ENCODE measurements around the gene ZNF385B.

ZNF385B gene

DNA sequence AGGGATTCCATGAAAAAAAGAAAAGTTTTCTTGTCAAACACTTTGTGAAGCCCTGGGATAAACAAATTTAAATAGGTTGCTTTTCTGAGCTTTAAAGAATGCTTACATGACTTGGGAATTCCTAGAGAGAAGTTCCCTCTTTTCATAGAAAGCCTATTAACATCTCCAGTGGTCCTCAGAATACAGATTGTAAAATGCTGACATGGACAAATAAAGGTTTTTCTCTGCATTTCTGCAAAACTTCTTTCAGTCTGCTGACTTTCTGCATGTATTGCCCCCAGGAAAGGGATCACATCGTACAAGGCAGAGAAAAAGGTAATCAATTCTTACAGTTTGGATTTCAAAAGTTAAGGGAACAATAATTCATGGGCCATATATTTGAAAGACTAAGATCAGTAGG is 20.6 kb downstream of the ZNF385B start:
- no peak for DNase-seq (ENCODE audit: low spot score)
- TF ChIP-seq, protein P1, sequence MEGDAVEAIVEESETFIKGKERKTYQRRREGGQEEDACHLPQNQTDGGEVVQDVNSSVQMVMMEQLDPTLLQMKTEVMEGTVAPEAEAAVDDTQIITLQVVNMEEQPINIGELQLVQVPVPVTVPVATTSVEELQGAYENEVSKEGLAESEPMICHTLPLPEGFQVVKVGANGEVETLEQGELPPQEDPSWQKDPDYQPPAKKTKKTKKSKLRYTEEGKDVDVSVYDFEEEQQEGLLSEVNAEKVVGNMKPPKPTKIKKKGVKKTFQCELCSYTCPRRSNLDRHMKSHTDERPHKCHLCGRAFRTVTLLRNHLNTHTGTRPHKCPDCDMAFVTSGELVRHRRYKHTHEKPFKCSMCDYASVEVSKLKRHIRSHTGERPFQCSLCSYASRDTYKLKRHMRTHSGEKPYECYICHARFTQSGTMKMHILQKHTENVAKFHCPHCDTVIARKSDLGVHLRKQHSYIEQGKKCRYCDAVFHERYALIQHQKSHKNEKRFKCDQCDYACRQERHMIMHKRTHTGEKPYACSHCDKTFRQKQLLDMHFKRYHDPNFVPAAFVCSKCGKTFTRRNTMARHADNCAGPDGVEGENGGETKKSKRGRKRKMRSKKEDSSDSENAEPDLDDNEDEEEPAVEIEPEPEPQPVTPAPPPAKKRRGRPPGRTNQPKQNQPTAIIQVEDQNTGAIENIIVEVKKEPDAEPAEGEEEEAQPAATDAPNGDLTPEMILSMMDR (IDR thresholded peaks at IDR 0.05; ENCODE audit: extremely low read depth, missing control alignments) = no peak

DNA sequence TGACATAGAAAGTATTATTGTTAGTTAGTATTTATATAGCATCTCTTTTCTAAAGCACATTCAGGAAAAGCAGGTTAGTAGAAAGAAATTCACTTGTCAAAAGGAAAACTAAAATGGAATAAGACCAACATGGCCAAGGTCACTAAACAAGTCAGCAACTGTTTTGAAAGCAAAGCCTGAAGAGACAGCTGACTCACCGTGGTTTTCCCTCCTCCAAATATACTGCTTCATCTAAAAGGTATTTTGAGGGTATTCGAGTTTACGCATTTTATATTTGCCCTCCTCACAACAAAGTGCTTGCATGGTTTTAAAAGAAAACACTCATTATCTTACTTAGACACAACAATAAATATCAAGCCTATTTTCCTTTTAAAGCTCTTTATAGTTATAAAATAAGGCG is 24.0 kb downstream of the ZNF385B start:
- TF ChIP-seq, protein P1 (IDR thresholded peaks at IDR 0.05; ENCODE audit: extremely low read depth, missing control alignments) = no peak
- DNase-seq (ENCODE audit: low spot score) = no peak

DNA sequence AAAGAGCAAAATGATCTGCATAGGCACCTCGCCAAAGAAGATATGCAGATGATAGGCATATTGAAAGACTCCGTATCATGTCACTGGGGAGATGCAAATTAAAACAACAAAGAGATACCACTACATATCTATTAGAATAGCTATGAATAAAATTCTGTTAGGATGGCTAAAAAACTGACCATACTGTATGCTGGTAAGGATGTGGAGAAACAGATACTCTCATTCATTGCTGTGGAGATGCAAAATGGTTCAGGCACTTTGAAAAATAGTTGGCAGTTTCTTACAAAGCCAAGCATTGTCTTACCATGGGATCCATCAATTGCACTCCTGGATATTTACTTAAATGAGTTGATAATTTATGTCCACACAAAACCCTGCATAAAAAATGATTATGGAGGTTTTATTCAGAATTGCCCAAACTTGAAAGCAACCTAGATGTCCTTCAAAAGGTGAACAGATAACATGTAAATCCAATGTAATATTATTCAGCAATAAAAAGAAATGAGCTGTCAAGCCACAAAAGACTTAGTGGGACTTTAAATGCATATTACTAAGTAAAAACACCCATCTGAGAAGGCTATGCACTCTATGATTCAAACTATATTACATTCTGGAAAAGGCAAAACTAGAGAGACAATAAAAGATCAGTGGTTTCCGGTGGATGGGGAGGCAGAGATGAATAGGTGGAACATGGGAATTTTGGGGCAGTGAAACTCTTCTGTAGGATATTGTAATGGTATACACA is 31.2 kb downstream of the ZNF385B start:
- DNase-seq (ENCODE audit: low spot score) = no peak
- TF ChIP-seq, protein P1 (IDR thresholded peaks at IDR 0.05; ENCODE audit: extremely low read depth, missing control alignments) = no peak

DNA sequence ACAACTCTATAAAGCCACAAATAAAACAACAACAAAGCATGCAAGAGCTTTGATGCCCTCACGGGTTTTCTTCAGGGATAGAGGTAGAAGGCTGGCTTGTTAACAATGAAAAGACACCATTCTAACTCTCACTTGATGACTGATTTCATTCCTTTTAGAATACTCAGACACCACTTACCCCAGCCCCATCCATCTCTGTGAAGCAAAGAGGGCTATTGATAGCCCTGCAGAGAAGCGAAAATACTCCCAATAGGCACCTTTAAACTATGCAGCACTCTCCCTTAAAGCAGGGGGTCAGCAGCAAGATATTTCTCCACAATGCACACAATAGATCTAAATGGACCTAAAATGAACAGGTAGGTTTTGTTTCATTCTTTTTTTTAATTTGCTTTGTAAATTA is 35.1 kb downstream of the ZNF385B start:
- TF ChIP-seq, protein P1 (IDR thresholded peaks at IDR 0.05; ENCODE audit: extremely low read depth, missing control alignments) = no peak
- no peak for DNase-seq (ENCODE audit: low spot score)

DNA sequence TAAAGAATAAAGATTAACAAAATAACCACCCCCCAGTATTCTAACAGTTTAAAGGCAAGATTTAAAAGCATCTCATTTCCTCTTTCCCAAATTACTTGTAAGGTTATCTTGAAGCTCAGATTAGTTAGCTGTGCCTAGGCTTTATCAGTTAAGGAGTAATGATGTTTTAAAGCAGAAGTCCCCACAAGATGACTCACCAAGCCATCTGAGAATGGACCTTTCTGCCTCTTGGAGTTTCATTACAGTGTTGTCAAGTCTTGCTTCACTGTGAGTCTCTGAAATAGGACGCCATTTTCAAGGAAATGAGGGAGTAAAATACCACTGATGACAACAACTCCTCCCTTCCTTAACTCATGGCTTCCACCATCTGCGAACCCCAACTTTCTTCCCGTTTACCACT is 35.9 kb downstream of the ZNF385B start:
- no peak for DNase-seq (ENCODE audit: low spot score)
- TF ChIP-seq, protein P1 (IDR thresholded peaks at IDR 0.05; ENCODE audit: extremely low read depth, missing control alignments) = no peak

- no peak for DNase-seq (ENCODE audit: low spot score)
- TF ChIP-seq, protein P1 (IDR thresholded peaks at IDR 0.05; ENCODE audit: extremely low read depth, missing control alignments) = no peak
Measured at GRCh38 chr2:179824961-179825360, 36.5 kb downstream of the ZNF385B start.

DNA sequence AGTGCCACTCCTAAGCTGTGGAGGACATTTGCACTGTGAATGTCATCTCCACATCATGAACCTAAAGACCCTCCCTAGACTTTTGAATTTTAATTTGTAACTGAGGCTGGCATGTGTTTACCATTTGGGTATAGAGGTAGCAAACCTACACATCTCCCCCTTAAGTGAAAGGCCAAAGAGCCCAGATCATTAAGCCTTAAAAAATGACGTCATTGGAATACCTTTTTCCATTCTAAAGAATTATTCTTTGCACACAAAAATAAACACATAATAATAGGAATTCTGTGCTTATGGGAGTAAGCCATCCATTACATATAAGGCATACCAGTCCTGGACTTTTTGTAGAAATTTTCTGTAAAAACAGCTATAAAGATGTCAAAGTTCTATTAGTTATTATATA is 38.9 kb downstream of the ZNF385B start:
- TF ChIP-seq, protein P1 (IDR thresholded peaks at IDR 0.05; ENCODE audit: extremely low read depth, missing control alignments) = no peak
- no peak for DNase-seq (ENCODE audit: low spot score)

Measured in GM20000 (cell line).